ENCODE measurements around the gene RAMACL.

- TF ChIP-seq CTCF (conservative IDR thresholded peaks at IDR 0.05 in 1 of 2, IDR thresholded peaks at IDR 0.05 in 1 of 2; ENCODE audit: low read depth in 1 of 2, low read length in 2 of 2) (no peak), EZH2 (IDR thresholded peaks at IDR 0.05; ENCODE audit: low read length, missing control alignments) (no peak)
Measured at GRCh38 chr6:166592821-166593220, 6.3 kb upstream of the RAMACL start.

All from fibroblast of lung (primary cell).